GM23248 (cell line): ENCODE data around the gene HNRNPK. TPM values are rescaled to one million over a fixed set of nuclear protein-coding genes. Genes with fewer than 3 reads are reported as not detected.

ENCODE experiments used
- DNase-seq: peaks from one replicate; pipeline ENCODE4 v3.0.0-alpha.2; 2015
- H2AFZ ChIP-seq: fragments of 200-600 bp; sonication (generic); 2 replicates; pipeline ENCODE4 v1.6.1; 2016; ENCODE audit warnings: antibody characterized with exemption
- H3F3A ChIP-seq: fragments of 200-600 bp; sonication (generic); 2 replicates; pipeline ENCODE4 v1.6.1; 2016; ENCODE audit warnings: mild to moderate bottlenecking, antibody characterized with exemption, mixed run types; ENCODE audit not compliant: insufficient read depth
- H3K27ac ChIP-seq: fragments of 200-600 bp; sonication (generic); 2 replicates; pipeline ENCODE4 v1.5.1; 2016; ENCODE audit warnings: mild to moderate bottlenecking
- H3K27me3 ChIP-seq: fragments of 200-600 bp; sonication (generic); replicated peaks from 2 replicates; pipeline ENCODE4 v1.6.1; 2016; ENCODE audit warnings: mild to moderate bottlenecking; ENCODE audit not compliant: insufficient read depth
- H3K36me3 ChIP-seq: fragments of 200-600 bp; sonication (generic); 2 replicates; pipeline ENCODE4 v1.6.1; 2016; ENCODE audit warnings: low read depth, mild to moderate bottlenecking
- H3K4me1 ChIP-seq: fragments of 200-600 bp; sonication (generic); 2 replicates; pipeline ENCODE4 v1.6.1; 2016; ENCODE audit warnings: mild to moderate bottlenecking; ENCODE audit not compliant: insufficient read depth
- H3K4me2 ChIP-seq: fragments of 200-600 bp; sonication (generic); one replicate; pipeline ENCODE4 v1.6.1; 2016; ENCODE audit warnings: mild to moderate bottlenecking; ENCODE audit not compliant: unreplicated experiment
- H3K4me3 ChIP-seq: fragments of 200-600 bp; sonication (generic); 2 replicates; pipeline ENCODE4 v1.5.1; 2016; ENCODE audit warnings: mild to moderate bottlenecking
- H3K79me2 ChIP-seq: fragments of 200-600 bp; sonication (generic); 2 replicates; pipeline ENCODE4 v1.6.1; 2016; ENCODE audit warnings: mild to moderate bottlenecking; ENCODE audit not compliant: insufficient read depth
- H3K9ac ChIP-seq: fragments of 200-600 bp; sonication (generic); 2 replicates; pipeline ENCODE4 v1.6.1; 2016; ENCODE audit warnings: mild to moderate bottlenecking
- H3K9me2 ChIP-seq: fragments of 200-600 bp; sonication (generic); 2 replicates; pipeline ENCODE4 v1.6.1; 2016; ENCODE audit warnings: mixed run types, mild to moderate bottlenecking, moderate library complexity; ENCODE audit not compliant: insufficient read depth
- H3K9me3 ChIP-seq: fragments of 200-600 bp; sonication (generic); one replicate; pipeline ENCODE4 v1.6.1; 2017; ENCODE audit warnings: low read depth
- H4K20me1 ChIP-seq: fragments of 200-600 bp; sonication (generic); 2 replicates; pipeline ENCODE4 v1.6.0; 2016; ENCODE audit not compliant: insufficient read depth
- EZH2 ChIP-seq: fragments of 200-600 bp; sonication (generic); IDR thresholded peaks from 2 replicates; pipeline ENCODE4 v1.6.1; 2018; ENCODE audit warnings: antibody characterized with exemption, mild to moderate bottlenecking; ENCODE audit not compliant: insufficient read depth, poor library complexity, severe bottlenecking
- EZH2phosphoT487 ChIP-seq: fragments of 200-600 bp; sonication (generic); IDR thresholded peaks from 2 replicates; pipeline ENCODE4 v1.6.1; 2018; ENCODE audit warnings: antibody characterized with exemption, moderate library complexity, mild to moderate bottlenecking, low read depth; ENCODE audit not compliant: insufficient read depth
- WGBS, 2 experiments: methylation state at CpG; one replicate each; pipeline ENCODE4 v1.1.6; 2015 to 2017; ENCODE audit warnings: low lambda C conversion rate in 2 of 2, low coverage in 1 of 2; ENCODE audit errors: missing lambda C conversion rate in 2 of 2; 5-methylcytosine and 5-hydroxymethylcytosine counted together
- in situ Hi-C: fragments of 300-500 bp; cut with MboI; formaldehyde crosslinking; loops from 2 replicates; pipeline ENCODE4 v1.15.0; 2020
- microRNA-seq: library from miRNA; unstranded; fragments of <30 nt; microRNA quantifications from one replicate; pipeline ENCODE4, GENCODE V29; 2016; ENCODE audit warnings: borderline number of aligned reads
- polyA plus RNA-seq: library from polyadenylated mRNA; unstranded; fragments of >200 nt; fragmentation: Nextera tagmentation; extraction: Ambion mirVana; gene quantifications from 2 replicates; pipeline ENCODE4 v1.2.1, GENCODE V29; 2016
- small RNA-seq: library from RNA; depleted of rRNA; stranded (forward); fragments of <200 nt; gene quantifications from one replicate; pipeline ENCODE3, GENCODE V24; 2014; ENCODE audit warnings: low read depth, low replicate concordance
- total RNA-seq: library from RNA; depleted of rRNA; stranded (reverse); fragments of >200 nt; shearing (Covaris generic); gene quantifications from 2 replicates; pipeline ENCODE4 v1.2.3, GENCODE V29; 2014; rRNA removed

The HNRNPK gene
- total and polyA plus RNA-seq, 2 experiments from 2014 or later: 370 to 500 TPM

GRCh38 chr9:83920927-83921707, 58.9 kb downstream of the HNRNPK start, which contains the start of gene KIF27:
Gene KIF27, minus strand, starts transcription at chr9:83921432. Its CDS starts 5,841 bp downstream, at chr9:83915591.
- Histone ChIP-seq H3K27me3 (no peaks in the 10 kb centered on the region), H3K4me3 (peak within 1 kb of the TSS; percentile 82), H3K9me3 (no peaks in the 10 kb centered on the region), H3K4me2 (peak within 1 kb of the TSS; percentile 85), H3K9ac (peak within 1 kb of the TSS; percentile 88), H4K20me1 (no peaks in the 10 kb centered on the region), H3K4me1 (0 out of 2 replicates have a peak, but pooled peaks cover 4% of the 10 kb centered on the region), H3F3A (0 out of 2 replicates have a peak, but pooled peaks cover 9% of the 10 kb centered on the region), H2AFZ (peak within 1 kb of the TSS; percentile 97), H3K36me3 (no peaks in the 10 kb centered on the region), H3K27ac (peak within 1 kb of the TSS; percentile 77), H3K9me2 (no peaks in the 10 kb centered on the region), H3K79me2 (0 out of 2 replicates have a peak, but pooled peaks cover 3% of the 10 kb centered on the region)
- TF ChIP-seq EZH2phosphoT487: no peak
- TF ChIP-seq EZH2: no peak
- WGBS, 2 experiments: 2% methylated on average over 41 to 80 of the region's 92 CpGs
- in situ Hi-C loops: loop anchor here (25.0 kb wide), 1 partner anchor 284 kb away; no protein-coding TSS in a partner anchor
- DNase-seq: peak; percentile 99

DNA sequence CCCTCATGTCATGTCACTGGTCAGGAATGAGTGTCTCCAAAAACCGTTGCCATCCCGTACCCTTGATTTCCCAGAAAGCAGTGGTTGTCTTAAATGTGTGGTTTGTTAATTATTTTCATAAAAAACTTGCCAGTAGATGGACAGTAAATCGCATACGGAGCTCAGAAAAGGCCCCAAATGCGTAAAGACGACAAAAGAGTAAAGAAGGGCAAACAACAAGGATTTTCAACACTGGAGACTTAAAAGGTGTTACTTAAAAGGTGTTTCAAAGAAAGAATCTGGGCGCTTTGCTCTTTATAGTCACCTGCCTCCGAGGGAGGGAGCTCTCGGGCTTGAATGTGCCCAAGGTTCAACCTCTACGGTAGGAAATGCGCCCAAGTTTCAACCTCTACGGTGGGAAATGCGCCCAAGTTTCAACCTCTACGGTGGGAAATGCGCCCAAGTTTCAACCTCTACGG, 59.5 kb downstream of the HNRNPK start:
- Histone ChIP-seq H3K9ac (peak overlapping the region; percentile 88), H3K4me2 (peak overlapping the region; percentile 84), H4K20me1 (no peaks in the 10 kb centered on the region), H3K27me3 (no peaks in the 10 kb centered on the region), H3K79me2 (0 out of 2 replicates have a peak, but pooled peaks cover 3% of the 10 kb centered on the region), H3K9me3 (no peaks in the 10 kb centered on the region), H3K4me3 (peak overlapping the region; percentile 82), H3F3A (0 out of 2 replicates have a peak, but pooled peaks cover 9% of the 10 kb centered on the region), H2AFZ (peak overlapping the region; percentile 92), H3K36me3 (no peaks in the 10 kb centered on the region), H3K27ac (peak overlapping the region; percentile 77), H3K4me1 (0 out of 2 replicates have a peak, but pooled peaks cover 4% of the 10 kb centered on the region), H3K9me2 (no peaks in the 10 kb centered on the region)
- peak; percentile 69 for DNase-seq
- no peak for TF ChIP-seq EZH2phosphoT487
- no peak for TF ChIP-seq EZH2
- in situ Hi-C loops: loop anchor here (25.0 kb wide), 1 partner anchor 283 kb away; no protein-coding TSS in a partner anchor
- WGBS, 2 experiments: 5 to 6% methylated on average over 16 of the region's 16 CpGs

DNA sequence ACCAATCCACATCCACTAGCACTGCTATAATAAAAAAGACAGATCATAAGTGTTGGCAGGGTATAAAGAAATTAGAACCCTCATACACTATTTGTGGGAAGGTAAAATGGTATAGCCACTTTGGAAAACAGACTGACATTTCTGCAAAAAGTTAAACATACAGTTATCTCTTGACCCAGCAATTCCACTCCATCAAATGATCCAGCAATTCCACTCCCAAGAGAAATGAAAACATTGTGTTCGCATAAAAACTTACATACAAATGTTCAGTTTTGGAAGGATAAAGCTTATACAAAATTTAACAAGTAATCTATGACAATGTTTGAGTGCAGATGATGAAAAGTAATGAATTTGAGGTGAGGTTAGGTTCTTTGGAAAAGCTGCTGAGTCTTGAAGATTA, 60.9 kb downstream of the HNRNPK start:
- no peak for DNase-seq
- no peaks in the 10 kb centered on the region for H3K9me2 ChIP-seq
- 0 out of 2 replicates have a peak, but pooled peaks cover 3% of the 10 kb centered on the region for H3K79me2 ChIP-seq
- H3K4me2 ChIP-seq: no peak overlapping the region
- H3K27ac ChIP-seq: no peak overlapping the region
- WGBS, 2 experiments: 83 to 86% methylated on average over 1 of the region's 1 CpG
- no peaks in the 10 kb centered on the region for H3K9me3 ChIP-seq
- in situ Hi-C loops: loop anchor here (25.0 kb wide), 1 partner anchor 282 kb away; no protein-coding TSS in a partner anchor
- H4K20me1 ChIP-seq: no peaks in the 10 kb centered on the region
- H3F3A ChIP-seq: 0 out of 2 replicates have a peak, but pooled peaks cover 9% of the 10 kb centered on the region
- no peaks in the 10 kb centered on the region for H3K27me3 ChIP-seq
- no peak overlapping the region for H3K4me3 ChIP-seq
- H3K36me3 ChIP-seq: no peaks in the 10 kb centered on the region
- H2AFZ ChIP-seq: no peak overlapping the region
- H3K4me1 ChIP-seq: 0 out of 2 replicates have a peak, but pooled peaks cover 4% of the 10 kb centered on the region
- TF ChIP-seq EZH2 (no peak), EZH2phosphoT487 (no peak)
- no peak overlapping the region for H3K9ac ChIP-seq

Small RNAs within 50 kb of the gene (microRNA-seq; reads per million reads assigned to microRNA genes)
- 36.3 reads per million, percentile 37 among the genes with 10 or more reads in this experiment for gene MIR7-1

Small RNAs within 50 kb of the gene (small RNA-seq; reads per million reads assigned to genes)
- gene RF00019: not detected

Other genes with a start within 250 kb of the HNRNPK start
- gene GKAP1, start 162.4 kb downstream of the HNRNPK start, total RNA-seq: not detected in 2 replicates
- 0.13 and 0.18 TPM in 2 replicates for gene GKAP1, start 162.4 kb downstream of the HNRNPK start, polyA plus RNA-seq
- gene KIF27, start 58.8 kb downstream of the HNRNPK start, total RNA-seq: 2.5 and 3.5 TPM in 2 replicates
- 1.6 and 1.8 TPM in 2 replicates for gene KIF27, start 58.8 kb downstream of the HNRNPK start, polyA plus RNA-seq
- 5.1 and 5.7 TPM in 2 replicates for gene RMI1, start 590 bp upstream of the HNRNPK start, total RNA-seq
- gene RMI1, start 590 bp upstream of the HNRNPK start, polyA plus RNA-seq: 8.8 and 9.0 TPM in 2 replicates